ENCODE results near the gene VENTX. TPM values are rescaled to one million over a fixed set of nuclear protein-coding genes. Genes with fewer than 3 reads are reported as not detected.

Gene VENTX, protein sequence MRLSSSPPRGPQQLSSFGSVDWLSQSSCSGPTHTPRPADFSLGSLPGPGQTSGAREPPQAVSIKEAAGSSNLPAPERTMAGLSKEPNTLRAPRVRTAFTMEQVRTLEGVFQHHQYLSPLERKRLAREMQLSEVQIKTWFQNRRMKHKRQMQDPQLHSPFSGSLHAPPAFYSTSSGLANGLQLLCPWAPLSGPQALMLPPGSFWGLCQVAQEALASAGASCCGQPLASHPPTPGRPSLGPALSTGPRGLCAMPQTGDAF
- not detected in 2 replicates for total RNA-seq

DNA sequence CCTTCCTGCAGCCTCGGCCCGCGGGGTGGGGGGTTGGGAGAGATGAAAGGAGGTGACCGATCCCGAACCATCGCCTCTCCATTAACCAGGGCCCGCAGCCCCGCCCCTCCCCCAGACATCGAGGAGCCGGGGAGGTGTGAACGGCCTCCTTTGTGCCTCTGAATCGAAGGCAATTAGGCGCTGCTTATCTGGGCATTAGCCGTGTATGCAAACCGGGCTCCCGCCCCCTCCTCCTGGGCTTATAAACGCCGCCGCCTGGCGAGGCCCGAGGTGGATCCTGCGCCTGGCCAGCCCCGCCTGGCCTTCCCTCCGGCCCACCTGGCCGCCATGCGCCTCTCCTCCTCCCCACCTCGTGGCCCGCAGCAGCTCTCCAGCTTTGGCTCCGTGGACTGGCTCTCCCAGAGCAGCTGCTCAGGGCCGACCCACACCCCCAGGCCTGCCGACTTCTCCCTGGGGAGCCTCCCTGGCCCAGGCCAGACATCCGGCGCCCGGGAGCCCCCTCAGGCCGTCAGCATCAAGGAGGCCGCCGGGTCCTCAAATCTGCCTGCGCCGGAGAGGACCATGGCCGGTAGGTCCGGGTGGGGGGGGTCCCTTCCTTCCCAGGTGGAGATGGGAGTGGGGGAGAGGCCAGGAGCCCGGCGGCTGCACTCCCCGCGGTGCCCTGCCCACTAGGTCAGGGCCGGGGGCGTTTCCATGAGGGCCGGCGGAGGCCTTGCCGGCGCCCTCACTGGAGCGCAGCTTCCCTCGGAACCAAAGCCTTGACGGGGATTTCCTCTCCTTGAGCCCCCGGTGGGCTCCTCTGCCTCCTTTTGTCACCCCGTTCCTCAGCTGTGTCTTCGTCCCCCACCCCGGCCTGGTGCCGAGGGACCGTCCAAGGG, at the start of gene VENTX:
Gene VENTX, plus strand, starts transcription at position 268 of the 878 bp plus-strand sequence. Its CDS starts 60 bp downstream, at position 328.

DNA sequence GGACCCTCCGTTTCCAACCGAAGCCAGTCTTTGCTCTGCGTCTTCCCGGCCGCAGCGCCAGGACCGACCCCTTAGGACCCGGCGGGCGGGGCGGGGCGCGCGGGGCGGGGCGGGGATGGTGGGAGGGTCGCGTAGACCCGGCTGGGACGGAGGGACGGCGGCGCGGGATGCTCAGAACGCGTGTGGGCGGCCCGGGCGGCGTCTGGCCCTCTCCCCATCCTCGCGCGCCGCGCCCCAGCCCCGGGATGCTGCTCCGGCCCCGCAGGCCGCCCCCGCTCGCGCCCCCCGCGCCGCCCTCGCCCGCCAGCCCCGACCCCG, 7.7 kb upstream of the VENTX start, which contains the start of gene UTF1:
Gene UTF1, plus strand, starts transcription at position 174 of the 318 bp plus-strand sequence. Its CDS starts 72 bp downstream, at position 246.

DNA sequence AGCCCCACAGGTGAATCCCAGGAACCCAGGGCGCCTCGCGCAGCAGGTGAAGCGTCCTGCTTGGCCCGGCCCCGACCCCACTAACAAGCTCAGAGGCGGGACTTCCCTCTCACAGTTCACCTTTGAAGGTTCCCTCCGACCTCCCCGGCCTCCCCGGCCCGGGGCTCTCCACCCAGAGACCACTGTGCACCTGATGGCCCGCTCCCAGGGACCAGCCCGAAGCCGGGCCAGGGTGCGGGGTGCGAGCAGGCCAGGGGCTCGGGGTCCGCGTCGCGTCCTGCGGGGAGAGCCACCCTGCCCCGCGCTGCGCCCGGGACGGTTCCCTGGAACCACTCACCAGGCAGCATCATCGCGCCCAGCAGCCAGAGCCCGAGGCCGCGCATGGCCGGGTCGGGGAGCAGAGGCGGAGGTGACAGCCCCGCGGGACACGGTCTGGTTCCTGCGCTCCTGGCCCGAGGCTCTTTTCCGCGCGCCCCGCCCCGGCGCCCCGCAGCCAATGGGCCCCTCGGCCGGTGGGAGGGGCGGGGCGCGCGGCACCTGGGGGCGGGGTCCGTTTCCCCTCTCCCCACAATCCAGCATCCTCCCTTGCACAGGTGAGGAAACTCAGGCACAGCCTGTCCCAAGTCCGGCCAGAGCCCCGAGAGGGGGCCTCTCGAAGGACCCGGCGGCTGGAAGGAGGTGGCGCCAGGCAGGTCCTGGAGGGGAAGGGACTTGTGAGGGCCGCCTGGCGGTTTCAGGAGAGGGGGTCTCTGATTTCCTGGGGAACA, 39.0 kb downstream of the VENTX start, which contains the start of gene ADAM8:
Gene ADAM8, minus strand, starts transcription at position 434 of the 767 bp plus-strand sequence. Its CDS starts 51 bp downstream, at position 383.

Other genes starting within 250 kb of the VENTX start
- not detected in 2 replicates for gene ADGRA1, start 149.9 kb upstream of the VENTX start, total RNA-seq
- gene KNDC1, start 77.6 kb upstream of the VENTX start, total RNA-seq: under 0.01 and 0.15 TPM in 2 replicates
- gene UTF1, start 7.6 kb upstream of the VENTX start, total RNA-seq: not detected in 2 replicates
- gene ADAM8, start 39.0 kb downstream of the VENTX start, total RNA-seq: 0.32 and 1.1 TPM in 2 replicates
- 29.0 and 42.6 TPM in 2 replicates for gene TUBGCP2, start 71.0 kb downstream of the VENTX start, total RNA-seq
- 27.9 and 29.5 TPM in 2 replicates for gene ZNF511, start 71.1 kb downstream of the VENTX start, total RNA-seq
- not detected in 2 replicates for gene CALY, start 99.0 kb downstream of the VENTX start, total RNA-seq
- gene PRAP1, start 109.5 kb downstream of the VENTX start, total RNA-seq: not detected in 2 replicates
- 21.3 and 36.7 TPM in 2 replicates for gene FUOM, start 120.2 kb downstream of the VENTX start, total RNA-seq
- gene ECHS1, start 135.5 kb downstream of the VENTX start, total RNA-seq: 74.7 and 90.7 TPM in 2 replicates
- 6.4 and 9.1 TPM in 2 replicates for gene PAOX, start 141.4 kb downstream of the VENTX start, total RNA-seq
- 42.6 and 45.7 TPM in 2 replicates for gene MTG1, start 156.3 kb downstream of the VENTX start, total RNA-seq
- gene SPRN, start 186.8 kb downstream of the VENTX start, total RNA-seq: under 0.01 TPM in 1 of 2 replicates, not detected in the other
- 0.65 and 0.76 TPM in 2 replicates for gene SCART1, start 216.1 kb downstream of the VENTX start, total RNA-seq